Inferior parietal cortex (tissue), 1 donor: ENCODE measurements around the gene CLCNKB.
"Not testable (repeated sequence)": the region's sequence is repeated elsewhere in the genome, so short reads cannot be mapped to it uniquely, and the experiment has no call there.

ENCODE experiments used
- DNase-seq: peaks from one replicate; pipeline ENCODE4 v3.0.0-alpha.2; 2016; ENCODE audit errors: extremely low spot score

The CLCNKB gene

GRCh38 chr1:16033103-16033632 is 10.4 kb upstream of the CLCNKB start:
- not testable (repeated sequence) for DNase-seq

- DNase-seq, result not testable (repeated sequence)
Observed at GRCh38 chr1:16036461-16036860, 7.1 kb upstream of the CLCNKB start.

- no peak for DNase-seq
Observed at GRCh38 chr1:16038620-16038912, 5.0 kb upstream of the CLCNKB start.

- not testable (repeated sequence) for DNase-seq
Observed at GRCh38 chr1:16039871-16040270, 3.7 kb upstream of the CLCNKB start.

- no peak for DNase-seq
Observed at GRCh38 chr1:16041200-16041599, 2.4 kb upstream of the CLCNKB start.

- no peak for DNase-seq
Observed at GRCh38 chr1:16042096-16042495, 1.5 kb upstream of the CLCNKB start.

- not testable (repeated sequence) for DNase-seq
Observed at GRCh38 chr1:16042654-16043053, 928 bp upstream of the CLCNKB start.

GRCh38 chr1:16043950-16044349 is 368 bp downstream of the CLCNKB start:
- DNase-seq, result no peak

GRCh38 chr1:16046842-16047241 is 3.3 kb downstream of the CLCNKB start:
- DNase-seq, result no peak

GRCh38 chr1:16047791-16048475 is 4.4 kb downstream of the CLCNKB start:
- DNase-seq, result no peak

GRCh38 chr1:16048573-16049189 is 5.1 kb downstream of the CLCNKB start:
- no peak for DNase-seq

- no peak for DNase-seq
Observed at GRCh38 chr1:16050328-16050727, 6.7 kb downstream of the CLCNKB start.

GRCh38 chr1:16051039-16051438 is 7.5 kb downstream of the CLCNKB start:
- DNase-seq, result no peak

- not testable (repeated sequence) for DNase-seq
Observed at GRCh38 chr1:16051949-16052348, 8.4 kb downstream of the CLCNKB start.

GRCh38 chr1:16053781-16054502 is 10.4 kb downstream of the CLCNKB start:
- DNase-seq, result no peak

- no peak for DNase-seq
Observed at GRCh38 chr1:16054598-16055540, 11.3 kb downstream of the CLCNKB start.

GRCh38 chr1:16055613-16056520 is 12.3 kb downstream of the CLCNKB start:
- peak; percentile 82 for DNase-seq

- DNase-seq, result not testable (repeated sequence)
Observed at GRCh38 chr1:16056521-16056912, 12.9 kb downstream of the CLCNKB start.

- DNase-seq, result not testable (repeated sequence)
Observed at GRCh38 chr1:16057314-16057915, 13.8 kb downstream of the CLCNKB start.
